Tibial artery (tissue), 4 donors: ENCODE measurements around the gene SH3D19.
A peak's percentile ranks its signal among the peaks of the same experiment; 100 is the strongest.

Experiments used
- DNase-seq, 2 donors: peaks; one replicate each; pipeline ENCODE4 v3.0.0-alpha.2; 2019
- H3K27ac ChIP-seq, 2 donors: fragments of 200-600 bp; sonication (generic) in 1 of 2; 1 replicate in 1 of 2; 2 replicates in 1 of 2; pipeline ENCODE4 v1.5.1; 2018 to 2019; ENCODE audit warnings: mild to moderate bottlenecking in 1 of 2
- H3K27me3 ChIP-seq, 2 donors: fragments of 200-600 bp; sonication (generic) in 1 of 2; one replicate each; pipeline versions ENCODE4 v1.5.1 to v1.6.0; 2016 to 2019
- H3K36me3 ChIP-seq, 3 donors: fragments of 200-600 bp; sonication (generic) in 2 of 3; one replicate each; pipeline ENCODE4 v1.5.1; 2016 to 2019; ENCODE audit warnings: mild to moderate bottlenecking in 2 of 3
- H3K4me1 ChIP-seq, 4 donors: fragments of 200-600 bp; sonication (generic) in 2 of 4; 1 replicate in 3 of 4; 2 replicates in 1 of 4; pipeline ENCODE4 v1.5.1; 2016 to 2019
- H3K4me3 ChIP-seq, 2 donors: fragments of 200-600 bp; sonication (generic) in 1 of 2; 1 replicate in 1 of 2; 2 replicates in 1 of 2; pipeline ENCODE4 v1.5.1; 2018 to 2019; ENCODE audit warnings: mild to moderate bottlenecking in 2 of 2
- H3K9me3 ChIP-seq, 3 donors: fragments of 200-600 bp; sonication (generic) in 1 of 3; one replicate each; pipeline ENCODE4 v1.5.1; 2016 to 2019
- intact Hi-C: fragments of 100-400 bp; cut with DNase I; formaldehyde crosslinking; loops from one replicate; pipeline ENCODE4 v1.15.0; 2023; ENCODE audit warnings: low total_unique reads
- TF ChIP-seq, protein P1 (sequence below), 2 experiments: fragments of 200-600 bp in 1 of 2; fragments of 450-650 bp in 1 of 2; IDR thresholded peaks; one replicate each; pipeline ENCODE4 v1.5.1; 2017 to 2019; ENCODE audit warnings: antibody characterized with exemption in 2 of 2, mild to moderate bottlenecking in 1 of 2, moderate library complexity in 1 of 2

SH3D19 gene

DNA sequence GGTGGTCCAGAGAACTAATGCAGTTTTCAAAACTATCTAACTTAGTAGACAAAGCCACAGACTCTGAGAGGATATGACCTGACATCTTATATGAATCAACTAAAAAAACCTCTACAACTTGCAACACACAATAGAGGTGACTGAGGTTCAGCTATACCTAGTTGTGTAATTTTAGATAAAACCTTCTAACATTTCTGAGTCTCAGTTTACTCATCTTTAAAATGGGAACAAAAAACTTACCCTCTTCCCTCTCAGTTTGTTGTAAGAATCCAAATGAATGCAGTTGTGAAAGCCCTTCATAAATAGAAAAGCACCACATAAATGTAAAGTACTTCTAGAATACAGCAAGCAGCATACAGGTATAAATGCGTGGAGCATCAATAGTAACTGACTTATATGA, 5.9 kb downstream of the SH3D19 start:
- Histone ChIP-seq H3K9me3 (no peaks in the 10 kb centered on the region), H3K27ac (peak overlapping the region in 1 of 2 donors; percentile 92), H3K4me3 (no peak overlapping the region), H3K4me1 (peaks cover 0 to 95% (median 43%) of the 10 kb centered on the region in 4 donors), H3K27me3 (no peaks in the 10 kb centered on the region), H3K36me3 (no peaks in the 10 kb centered on the region)
- intact Hi-C loops = no loop called here
- TF ChIP-seq, protein P1, sequence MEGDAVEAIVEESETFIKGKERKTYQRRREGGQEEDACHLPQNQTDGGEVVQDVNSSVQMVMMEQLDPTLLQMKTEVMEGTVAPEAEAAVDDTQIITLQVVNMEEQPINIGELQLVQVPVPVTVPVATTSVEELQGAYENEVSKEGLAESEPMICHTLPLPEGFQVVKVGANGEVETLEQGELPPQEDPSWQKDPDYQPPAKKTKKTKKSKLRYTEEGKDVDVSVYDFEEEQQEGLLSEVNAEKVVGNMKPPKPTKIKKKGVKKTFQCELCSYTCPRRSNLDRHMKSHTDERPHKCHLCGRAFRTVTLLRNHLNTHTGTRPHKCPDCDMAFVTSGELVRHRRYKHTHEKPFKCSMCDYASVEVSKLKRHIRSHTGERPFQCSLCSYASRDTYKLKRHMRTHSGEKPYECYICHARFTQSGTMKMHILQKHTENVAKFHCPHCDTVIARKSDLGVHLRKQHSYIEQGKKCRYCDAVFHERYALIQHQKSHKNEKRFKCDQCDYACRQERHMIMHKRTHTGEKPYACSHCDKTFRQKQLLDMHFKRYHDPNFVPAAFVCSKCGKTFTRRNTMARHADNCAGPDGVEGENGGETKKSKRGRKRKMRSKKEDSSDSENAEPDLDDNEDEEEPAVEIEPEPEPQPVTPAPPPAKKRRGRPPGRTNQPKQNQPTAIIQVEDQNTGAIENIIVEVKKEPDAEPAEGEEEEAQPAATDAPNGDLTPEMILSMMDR (IDR thresholded peaks at IDR 0.05) = no peak
- DNase-seq = no peak

DNA sequence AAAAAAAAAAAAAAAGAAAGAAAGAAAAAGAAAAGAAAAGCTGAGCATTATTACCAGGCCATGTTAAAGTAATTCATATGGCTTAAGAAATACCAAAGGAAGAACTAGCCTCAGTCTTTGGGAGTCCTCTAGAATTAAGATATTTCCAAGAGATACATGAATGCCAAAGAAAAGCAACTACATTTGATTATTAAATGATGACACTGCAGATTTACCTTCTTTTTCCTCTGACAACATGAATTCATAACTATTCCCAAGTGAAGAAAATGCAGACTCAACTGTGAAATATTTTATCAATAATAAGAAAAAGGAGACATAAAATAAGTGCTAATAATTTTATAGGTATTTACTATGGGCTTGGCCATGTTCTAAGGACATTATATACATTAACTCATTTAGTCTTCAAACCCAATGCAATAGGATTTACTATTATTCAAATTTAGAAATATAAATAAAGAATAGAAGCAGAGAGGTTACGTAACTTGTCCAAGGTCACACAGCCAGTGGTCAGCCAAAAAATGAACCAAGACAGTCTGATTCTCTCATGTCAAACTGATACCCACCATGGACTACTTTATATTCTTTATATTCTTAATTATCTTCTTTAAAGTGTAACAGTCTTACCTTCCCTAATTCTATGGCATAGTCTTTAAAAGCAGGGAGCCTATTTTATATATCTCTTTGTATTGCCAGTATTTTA, 6.9 kb downstream of the SH3D19 start:
- H3K36me3 ChIP-seq = no peaks in the 10 kb centered on the region
- no peaks in the 10 kb centered on the region for H3K9me3 ChIP-seq
- peak overlapping the region in 1 of 2 donors; percentile 92 for H3K27ac ChIP-seq
- H3K4me3 ChIP-seq = no peak overlapping the region
- DNase-seq = no peak
- H3K4me1 ChIP-seq = peaks cover 0 to 98% (median 42%) of the 10 kb centered on the region in 4 donors
- intact Hi-C loops = no loop called here
- no peaks in the 10 kb centered on the region for H3K27me3 ChIP-seq
- TF ChIP-seq, protein P1 (IDR thresholded peaks at IDR 0.05) = no peak

DNA sequence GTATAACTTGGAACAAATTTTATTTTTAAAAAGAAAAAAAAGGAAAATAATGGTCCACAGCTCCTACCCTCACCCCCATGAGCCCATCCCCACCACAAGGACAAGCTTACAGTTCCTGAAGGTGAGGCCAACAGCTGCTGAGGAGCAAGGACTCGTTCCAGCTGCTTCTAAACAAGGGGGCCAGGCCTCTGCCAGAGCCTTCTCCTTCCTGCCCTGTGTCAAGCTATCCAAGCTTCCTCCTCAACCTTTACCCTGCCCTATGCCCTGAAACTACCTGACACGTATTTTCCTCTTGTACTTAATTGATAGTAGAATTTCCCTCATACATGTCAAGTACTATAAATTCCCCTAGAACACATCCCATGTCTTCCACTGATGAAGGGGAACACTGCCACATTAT, 8.8 kb downstream of the SH3D19 start:
- Histone ChIP-seq H3K4me1 (peaks cover 0 to 97% (median 39%) of the 10 kb centered on the region in 4 donors), H3K9me3 (no peaks in the 10 kb centered on the region), H3K4me3 (no peak overlapping the region), H3K27me3 (no peaks in the 10 kb centered on the region), H3K36me3 (no peaks in the 10 kb centered on the region), H3K27ac (peak overlapping the region in 1 of 2 donors; percentile 47)
- no peak for DNase-seq
- TF ChIP-seq, protein P1 (IDR thresholded peaks at IDR 0.05) = no peak
- intact Hi-C loops = no loop called here

DNA sequence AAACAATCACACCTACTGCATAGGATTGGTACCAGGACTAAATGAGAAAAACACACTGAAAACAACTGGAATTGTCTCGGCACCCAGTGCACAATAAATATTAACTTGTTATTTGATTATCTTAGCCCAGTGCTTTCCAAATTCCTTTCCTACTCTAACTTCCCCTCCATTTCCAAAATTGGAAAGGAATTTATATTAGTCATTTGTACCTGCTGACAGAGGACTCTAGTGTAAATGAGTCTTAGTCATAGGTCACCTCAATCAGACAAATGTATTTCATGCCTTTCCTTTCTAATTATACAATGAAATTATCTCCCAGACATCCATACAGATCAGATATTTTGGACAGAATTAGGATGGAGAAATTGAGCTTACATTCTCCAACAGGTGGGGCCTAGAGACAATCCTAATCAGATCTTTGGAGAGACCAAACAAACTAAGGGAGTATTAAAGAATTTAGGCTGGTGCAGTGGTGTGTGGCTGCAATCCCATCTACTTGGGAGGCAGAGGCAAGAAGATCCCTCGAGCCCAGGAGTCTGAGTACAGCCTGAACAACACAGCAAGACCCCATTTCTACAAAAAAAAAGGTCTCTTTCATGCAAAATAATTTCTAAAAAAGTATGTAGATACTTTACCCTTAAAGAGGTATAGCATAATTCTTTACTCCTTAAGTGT, 10.1 kb downstream of the SH3D19 start:
- Histone ChIP-seq H3K4me3 (no peak overlapping the region), H3K4me1 (peaks cover 0 to 97% (median 35%) of the 10 kb centered on the region in 4 donors), H3K36me3 (no peaks in the 10 kb centered on the region), H3K9me3 (no peaks in the 10 kb centered on the region), H3K27ac (peak overlapping the region; percentile 30 to 60), H3K27me3 (no peaks in the 10 kb centered on the region)
- no peak for DNase-seq
- TF ChIP-seq, protein P1 (IDR thresholded peaks at IDR 0.05) = no peak
- intact Hi-C loops = no loop called here

DNA sequence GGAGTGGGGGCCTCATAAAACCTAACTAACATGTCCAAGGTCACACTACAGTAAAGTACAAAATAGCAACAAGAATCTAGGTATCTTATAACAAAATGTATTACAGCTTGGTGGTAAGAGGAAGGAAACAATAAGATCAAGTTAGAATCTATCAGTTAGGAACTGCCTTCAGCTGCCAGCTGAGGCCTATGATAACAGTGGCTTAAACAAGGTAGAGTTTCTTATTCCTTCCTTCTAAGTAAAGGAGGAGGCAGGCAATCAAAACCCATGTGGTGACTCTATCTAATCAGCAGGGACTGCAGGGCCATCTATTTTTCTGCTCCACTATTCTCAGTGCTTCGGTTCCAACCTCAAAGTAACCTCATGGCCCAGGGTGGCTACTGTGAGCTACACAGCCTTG, 10.9 kb downstream of the SH3D19 start:
- intact Hi-C loops = no loop called here
- Histone ChIP-seq H3K4me1 (peaks cover 0 to 97% (median 39%) of the 10 kb centered on the region in 4 donors), H3K27ac (peak overlapping the region; percentile 30 to 60)

More for the DNA sequence above, 10.9 kb downstream of the SH3D19 start:
- Histone ChIP-seq H3K27me3 (no peaks in the 10 kb centered on the region), H3K4me3 (no peak overlapping the region), H3K36me3 (no peaks in the 10 kb centered on the region), H3K9me3 (no peaks in the 10 kb centered on the region)
- DNase-seq = no peak
- TF ChIP-seq, protein P1 (IDR thresholded peaks at IDR 0.05) = no peak
